Measurements from ENCODE around the gene FADS1. TPM values are rescaled to one million over a fixed set of nuclear protein-coding genes. Genes with fewer than 3 reads are reported as not detected.

FADS1 gene
- total and polyA plus RNA-seq, 2 donors (not counting 1 experiment from before 2014, with no cell fraction given) = 173 to 208 TPM

DNA sequence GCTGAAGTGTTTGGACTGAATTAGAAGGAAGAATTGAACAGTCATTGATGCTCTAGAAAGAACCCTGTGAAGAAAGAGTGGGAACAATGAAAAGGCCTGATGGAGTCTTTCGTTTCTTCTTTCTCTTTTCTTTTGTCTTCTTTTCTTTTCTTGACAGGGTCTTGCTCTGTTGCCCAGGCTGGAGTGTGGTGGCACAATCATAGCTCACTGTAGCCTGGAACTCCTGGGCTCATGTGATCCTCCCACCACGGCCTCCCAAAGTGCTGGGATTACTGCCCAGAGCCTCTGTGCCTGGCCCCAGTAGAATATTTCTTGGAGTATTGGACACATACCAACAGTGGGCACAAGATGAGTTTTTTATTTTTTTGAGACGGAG is 23.0 kb downstream of the FADS1 start:
- Histone ChIP-seq H3K9ac (ENCODE audit: insufficient read depth, low read length) (peak overlapping the region; percentile 98), H3K79me2 (ENCODE audit: control insufficient read depth, insufficient read depth, low read length) (peaks cover 70% of the 10 kb centered on the region), H3K27ac (ENCODE audit: insufficient read depth, low read length) (peak overlapping the region; percentile 100), H3K27me3 (ENCODE audit: control insufficient read depth, insufficient read depth, low read length) (no peaks in the 10 kb centered on the region), H4K20me1 (ENCODE audit: control insufficient read depth, extremely low read depth, insufficient read depth, low read length) (no peaks in the 10 kb centered on the region), H2AFZ (ENCODE audit: low read length) (no peak overlapping the region), H3K36me3 (ENCODE audit: control insufficient read depth, insufficient read depth, low read length) (peaks cover 12% of the 10 kb centered on the region), H3K9me3 (ENCODE audit: control insufficient read depth, insufficient read depth, low read depth, low read length) (no peaks in the 10 kb centered on the region), H3K4me2 (ENCODE audit: extremely low read depth, insufficient read depth, low read length) (peak overlapping the region; percentile 84), H3K4me3 (replicated peaks in 1 of 4; ENCODE audit: control extremely low read depth in 1 of 4, insufficient read depth in 1 of 4, low read depth in 3 of 4, low read length in 4 of 4) (peak overlapping the region; percentile 78 to 100 (median 94)), H3K4me1 (ENCODE audit: control insufficient read depth, extremely low read depth, insufficient read depth, low read length) (peaks cover 4% of the 10 kb centered on the region)
- TF ChIP-seq, protein P1, sequence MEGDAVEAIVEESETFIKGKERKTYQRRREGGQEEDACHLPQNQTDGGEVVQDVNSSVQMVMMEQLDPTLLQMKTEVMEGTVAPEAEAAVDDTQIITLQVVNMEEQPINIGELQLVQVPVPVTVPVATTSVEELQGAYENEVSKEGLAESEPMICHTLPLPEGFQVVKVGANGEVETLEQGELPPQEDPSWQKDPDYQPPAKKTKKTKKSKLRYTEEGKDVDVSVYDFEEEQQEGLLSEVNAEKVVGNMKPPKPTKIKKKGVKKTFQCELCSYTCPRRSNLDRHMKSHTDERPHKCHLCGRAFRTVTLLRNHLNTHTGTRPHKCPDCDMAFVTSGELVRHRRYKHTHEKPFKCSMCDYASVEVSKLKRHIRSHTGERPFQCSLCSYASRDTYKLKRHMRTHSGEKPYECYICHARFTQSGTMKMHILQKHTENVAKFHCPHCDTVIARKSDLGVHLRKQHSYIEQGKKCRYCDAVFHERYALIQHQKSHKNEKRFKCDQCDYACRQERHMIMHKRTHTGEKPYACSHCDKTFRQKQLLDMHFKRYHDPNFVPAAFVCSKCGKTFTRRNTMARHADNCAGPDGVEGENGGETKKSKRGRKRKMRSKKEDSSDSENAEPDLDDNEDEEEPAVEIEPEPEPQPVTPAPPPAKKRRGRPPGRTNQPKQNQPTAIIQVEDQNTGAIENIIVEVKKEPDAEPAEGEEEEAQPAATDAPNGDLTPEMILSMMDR (conservative IDR thresholded peaks at IDR 0.05 in 1 of 2, IDR thresholded peaks at IDR 0.05 in 1 of 2; ENCODE audit: low read depth in 1 of 2, low read length in 2 of 2) = no peak
- no peak for TF ChIP-seq EZH2 (IDR thresholded peaks at IDR 0.05; ENCODE audit: low read length, missing control alignments)
- no peak for DNase-seq (ENCODE audit: low read depth in 2 of 2)

DNA sequence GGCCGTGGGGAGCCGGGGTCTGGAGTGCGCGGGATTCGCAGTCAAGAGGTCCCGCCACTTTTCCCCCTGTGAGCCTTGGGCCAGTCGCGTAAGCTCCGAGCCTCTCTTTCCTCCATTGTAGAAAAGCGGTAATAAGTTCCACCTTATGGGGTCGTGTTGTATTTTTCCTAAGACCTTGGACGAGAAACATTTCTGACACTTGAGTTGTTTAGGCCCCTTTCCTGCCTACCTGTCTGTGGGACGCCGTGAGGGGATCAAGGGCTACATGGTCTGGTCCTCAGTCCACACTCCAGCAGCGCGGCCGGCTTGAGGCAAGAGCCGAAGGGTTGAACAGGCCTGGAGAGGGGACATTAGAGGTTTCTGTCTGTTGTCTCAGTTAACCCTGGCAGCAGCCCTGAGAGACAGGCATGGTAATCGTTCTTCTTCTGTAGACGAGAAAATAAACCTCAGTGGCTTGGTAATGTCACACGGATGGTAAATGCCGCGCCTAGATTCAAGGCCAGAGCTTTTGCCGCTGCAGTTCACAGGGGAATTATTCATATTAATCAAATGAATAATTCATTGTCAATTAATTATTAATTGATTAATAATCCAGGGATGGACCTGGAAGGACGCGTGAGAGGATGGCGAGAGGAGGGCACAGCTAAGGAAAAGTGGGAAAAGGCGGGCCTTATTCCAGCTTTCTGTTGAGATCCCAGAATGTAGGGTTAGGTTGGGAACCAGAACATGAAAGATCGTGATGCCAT is 23.5 kb downstream of the FADS1 start:
- H3K79me2 ChIP-seq (ENCODE audit: control insufficient read depth, insufficient read depth, low read length) = peaks cover 66% of the 10 kb centered on the region
- peak overlapping the region; percentile 98 for H3K9ac ChIP-seq (ENCODE audit: insufficient read depth, low read length)
- H3K4me1 ChIP-seq (ENCODE audit: control insufficient read depth, extremely low read depth, insufficient read depth, low read length) = peaks cover 4% of the 10 kb centered on the region
- peak overlapping the region; percentile 84 for H3K4me2 ChIP-seq (ENCODE audit: extremely low read depth, insufficient read depth, low read length)
- peak overlapping the region; percentile 78 to 100 (median 94) for H3K4me3 ChIP-seq (replicated peaks in 1 of 4; ENCODE audit: control extremely low read depth in 1 of 4, insufficient read depth in 1 of 4, low read depth in 3 of 4, low read length in 4 of 4)
- TF ChIP-seq EZH2 (IDR thresholded peaks at IDR 0.05; ENCODE audit: low read length, missing control alignments) = no peak
- TF ChIP-seq, protein P1 (conservative IDR thresholded peaks at IDR 0.05 in 1 of 2, IDR thresholded peaks at IDR 0.05 in 1 of 2; ENCODE audit: low read depth in 1 of 2, low read length in 2 of 2) = no peak
- H3K27me3 ChIP-seq (ENCODE audit: control insufficient read depth, insufficient read depth, low read length) = no peaks in the 10 kb centered on the region
- H3K27ac ChIP-seq (ENCODE audit: insufficient read depth, low read length) = peak overlapping the region; percentile 100
- DNase-seq (ENCODE audit: low read depth in 2 of 2) = peak in 1 of 2 donors; percentile 8
- H2AFZ ChIP-seq (ENCODE audit: low read length) = peak overlapping the region; percentile 58
- H4K20me1 ChIP-seq (ENCODE audit: control insufficient read depth, extremely low read depth, insufficient read depth, low read length) = no peaks in the 10 kb centered on the region
- H3K36me3 ChIP-seq (ENCODE audit: control insufficient read depth, insufficient read depth, low read length) = peaks cover 12% of the 10 kb centered on the region
- H3K9me3 ChIP-seq (ENCODE audit: control insufficient read depth, insufficient read depth, low read depth, low read length) = no peaks in the 10 kb centered on the region

DNA sequence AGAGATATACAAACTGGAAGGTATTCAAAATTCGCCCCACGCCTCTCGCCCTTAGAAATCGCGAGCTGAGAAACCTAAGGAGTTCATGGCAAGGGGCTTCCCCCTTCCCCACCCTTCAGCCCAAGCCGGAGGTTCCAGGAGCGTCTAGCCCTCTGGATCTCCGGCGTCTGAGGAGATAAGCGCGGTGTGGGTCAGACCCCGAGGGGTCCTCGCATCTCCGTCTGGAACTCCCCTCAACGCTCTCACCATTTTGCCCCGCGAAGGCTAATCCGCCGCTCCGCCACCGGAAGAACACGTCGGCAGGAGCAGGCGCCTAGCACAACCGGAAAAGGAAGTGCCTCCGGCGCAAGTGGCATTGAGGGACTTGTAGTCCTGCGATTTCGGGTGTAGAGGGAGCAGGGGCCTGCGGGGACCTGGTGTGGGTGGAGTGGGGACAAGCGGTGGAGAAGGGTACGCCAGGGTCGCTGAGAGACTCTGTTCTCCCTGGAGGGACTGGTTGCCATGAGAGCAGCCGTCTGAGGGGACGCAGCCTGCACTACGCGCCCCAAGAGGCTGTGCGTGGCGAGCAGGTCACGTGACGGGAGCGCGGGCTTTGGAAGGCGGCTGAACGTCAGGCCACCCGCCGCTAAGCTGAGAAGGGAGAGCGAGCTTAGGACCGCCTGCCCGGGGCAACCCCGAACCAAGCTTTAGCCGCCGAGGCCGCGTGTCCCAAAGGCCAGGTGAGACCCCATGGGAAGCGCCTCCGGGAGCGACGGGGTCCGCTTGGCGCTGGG is 24.3 kb downstream of the FADS1 start, which contains the start of the genes FEN1 and TMEM258:
TSS of gene FEN1 (plus strand) at position 602 of the 773 bp plus-strand sequence. CDS start 2,451 bp downstream, outside the sequence.
TSS of gene TMEM258 (minus strand) at position 290 of the 773 bp plus-strand sequence. CDS start at position 249, 41 bp downstream.
- Histone ChIP-seq H4K20me1 (ENCODE audit: control insufficient read depth, extremely low read depth, insufficient read depth, low read length) (no peaks in the 10 kb centered on the region), H3K9me3 (ENCODE audit: control insufficient read depth, insufficient read depth, low read depth, low read length) (no peaks in the 10 kb centered on the region), H3K27me3 (ENCODE audit: control insufficient read depth, insufficient read depth, low read length) (no peaks in the 10 kb centered on the region), H2AFZ (ENCODE audit: low read length) (peak within 1 kb of the TSS; percentile 98), H3K4me2 (ENCODE audit: extremely low read depth, insufficient read depth, low read length) (peak within 1 kb of the TSS; percentile 84), H3K36me3 (ENCODE audit: control insufficient read depth, insufficient read depth, low read length) (peaks cover 15% of the 10 kb centered on the region), H3K4me1 (ENCODE audit: control insufficient read depth, extremely low read depth, insufficient read depth, low read length) (peaks cover 3% of the 10 kb centered on the region), H3K4me3 (replicated peaks in 1 of 4; ENCODE audit: control extremely low read depth in 1 of 4, insufficient read depth in 1 of 4, low read depth in 3 of 4, low read length in 4 of 4) (peak within 1 kb of the TSS; percentile 78 to 100 (median 94)), H3K79me2 (ENCODE audit: control insufficient read depth, insufficient read depth, low read length) (peaks cover 60% of the 10 kb centered on the region), H3K27ac (ENCODE audit: insufficient read depth, low read length) (peak within 1 kb of the TSS; percentile 100), H3K9ac (ENCODE audit: insufficient read depth, low read length) (peak within 1 kb of the TSS; percentile 98)
- TF ChIP-seq, protein P1 (conservative IDR thresholded peaks at IDR 0.05 in 1 of 2, IDR thresholded peaks at IDR 0.05 in 1 of 2; ENCODE audit: low read depth in 1 of 2, low read length in 2 of 2) = no peak
- no peak for TF ChIP-seq EZH2 (IDR thresholded peaks at IDR 0.05; ENCODE audit: low read length, missing control alignments)
- peak; percentile 95 for DNase-seq (ENCODE audit: low read depth in 2 of 2)
